HL-60/S4 treated with phorbol 12-myristate 13-acetate at 8.2 ng/mL for 4 days and 3 days (cell line): Measurements from ENCODE around the gene ZNF519.

Experiments
- in situ Hi-C: fragments of 300-500 bp; cut with MboI; formaldehyde crosslinking; loops from 2 replicates; pipeline ENCODE4 v1.15.0; 2022; ENCODE audit warnings: low sequenced_read_pairs

The ZNF519 gene

DNA sequence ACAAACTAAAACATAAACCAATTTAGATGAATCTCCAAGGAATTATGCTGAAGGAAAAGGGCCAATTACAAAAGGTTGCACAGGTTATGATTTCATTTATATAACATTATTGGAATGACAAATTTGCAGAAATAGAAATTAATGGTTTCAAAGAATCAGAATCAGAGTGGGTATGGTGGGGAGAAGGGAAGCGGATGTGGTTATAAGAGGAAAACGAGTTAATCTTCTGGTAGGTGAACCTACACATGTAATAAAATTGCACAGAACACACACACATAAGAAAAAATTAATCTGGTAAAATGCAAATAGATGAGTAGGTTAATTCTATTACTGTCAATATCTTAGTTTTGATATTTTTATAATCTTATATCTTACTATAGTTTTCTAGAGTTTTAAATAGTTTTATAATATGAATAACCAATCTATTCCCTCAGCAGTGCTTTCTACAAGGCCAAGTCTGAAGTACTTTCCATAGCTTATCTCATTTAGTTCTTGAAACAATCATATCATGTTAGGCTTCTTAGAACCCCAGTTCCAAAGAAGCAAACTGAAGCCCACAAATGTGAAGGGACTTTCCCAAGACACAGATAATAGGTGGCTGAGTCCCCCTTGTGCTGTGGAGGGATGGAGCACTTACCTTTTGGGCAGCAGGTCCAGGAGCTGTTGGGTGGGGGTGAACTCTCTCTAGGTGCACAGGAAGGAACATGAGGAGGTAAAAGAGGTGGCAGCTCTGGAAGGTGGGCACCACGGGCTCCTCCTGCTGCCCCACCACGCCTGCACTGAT is 31.5 kb downstream of the ZNF519 start:
- in situ Hi-C loops: no loop called here

DNA sequence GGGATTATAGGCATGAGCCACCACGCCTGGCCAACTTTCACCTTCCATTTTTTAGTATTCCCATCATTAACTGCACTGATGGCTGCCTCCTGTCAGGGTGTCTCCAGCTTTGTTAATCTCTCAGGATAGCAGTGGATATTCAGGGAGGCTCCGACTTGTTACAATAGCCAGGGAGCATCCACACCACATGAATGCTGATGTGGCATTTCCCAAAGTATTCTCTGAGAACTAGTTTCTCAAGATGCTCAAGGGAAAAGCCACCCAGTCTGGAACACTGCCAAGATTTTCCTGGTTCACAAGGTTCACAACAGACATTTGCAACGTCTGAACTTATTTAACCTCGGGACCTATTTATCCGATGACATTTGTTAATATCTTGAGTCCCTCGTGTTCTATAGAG is 33.8 kb downstream of the ZNF519 start:
- in situ Hi-C loops: no loop called here

DNA sequence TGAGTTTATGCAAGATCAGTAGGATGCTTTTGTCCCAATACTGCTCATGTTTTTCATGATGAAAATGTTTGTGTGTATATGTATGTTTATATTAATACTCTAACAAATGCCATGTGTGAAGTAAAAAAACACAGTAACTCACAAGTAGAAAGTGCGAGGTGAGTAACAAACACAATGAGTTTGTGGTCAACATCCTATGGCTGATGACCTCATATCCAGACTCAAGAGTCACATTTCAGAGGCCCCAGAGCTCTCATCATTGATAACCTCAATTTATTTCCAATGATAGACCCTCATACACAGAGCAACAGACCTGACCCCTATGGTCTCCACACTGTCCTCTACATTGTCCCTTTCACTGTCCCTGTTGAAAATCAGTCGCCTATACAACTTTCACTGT is 34.5 kb downstream of the ZNF519 start:
- in situ Hi-C loops: no loop called here

DNA sequence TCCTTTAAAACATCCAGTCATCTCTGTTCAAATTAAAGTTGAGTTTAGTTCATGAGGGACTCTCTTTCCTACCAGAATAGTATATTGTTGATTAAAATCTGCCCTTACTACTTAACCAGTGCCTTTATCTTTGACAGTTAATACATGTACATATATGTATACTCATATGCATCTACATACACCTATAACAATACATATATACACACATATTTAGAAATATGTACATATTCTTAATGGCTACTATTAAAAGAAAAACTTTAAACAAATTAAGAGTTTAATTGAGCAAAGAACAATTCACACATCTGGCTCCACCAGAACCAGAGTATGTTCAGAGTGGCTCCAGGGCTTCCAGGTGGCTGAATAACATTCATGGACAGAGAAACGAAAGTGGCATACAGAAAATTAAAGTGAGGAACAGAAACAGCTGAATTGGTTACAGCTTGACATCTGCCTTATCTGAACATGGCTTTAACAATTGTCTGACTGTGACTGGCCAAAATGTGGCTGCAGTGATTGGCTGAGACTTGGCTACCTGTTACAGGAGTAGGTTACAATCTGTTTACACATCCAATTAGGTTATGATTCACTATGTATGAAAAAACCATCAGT is 38.8 kb downstream of the ZNF519 start:
- in situ Hi-C loops: no loop called here

DNA sequence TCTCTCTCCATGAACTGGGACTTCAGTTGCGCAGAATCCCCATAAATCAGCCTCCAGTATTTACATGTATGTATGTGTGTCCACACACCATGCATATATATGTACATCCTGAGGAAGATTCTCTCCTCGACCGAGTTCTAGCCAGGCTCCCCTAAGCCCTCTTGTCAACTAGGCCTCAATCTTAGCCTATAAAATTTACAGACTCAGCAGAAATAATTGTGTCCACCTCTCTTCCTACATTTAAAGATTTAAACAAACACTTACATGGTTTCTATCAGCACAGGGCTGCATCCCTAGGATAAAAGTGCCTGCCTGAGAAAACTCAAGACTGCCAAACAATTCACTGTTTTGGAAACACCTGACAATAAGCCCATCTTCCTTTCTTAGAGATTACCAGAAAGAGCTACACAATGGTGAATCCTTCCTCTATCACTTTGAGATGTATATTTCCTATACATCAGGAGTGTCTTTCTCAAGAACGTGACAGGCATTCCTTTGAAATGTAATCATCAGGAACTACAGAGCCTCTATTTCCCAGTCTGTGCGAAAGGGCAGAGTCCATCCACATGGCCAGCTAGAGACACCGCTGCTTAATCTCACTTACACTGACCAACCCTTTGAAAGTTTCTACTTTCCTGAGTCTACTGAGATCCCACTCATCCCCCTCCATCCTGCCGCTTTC is 39.5 kb downstream of the ZNF519 start:
- in situ Hi-C loops: no loop called here

DNA sequence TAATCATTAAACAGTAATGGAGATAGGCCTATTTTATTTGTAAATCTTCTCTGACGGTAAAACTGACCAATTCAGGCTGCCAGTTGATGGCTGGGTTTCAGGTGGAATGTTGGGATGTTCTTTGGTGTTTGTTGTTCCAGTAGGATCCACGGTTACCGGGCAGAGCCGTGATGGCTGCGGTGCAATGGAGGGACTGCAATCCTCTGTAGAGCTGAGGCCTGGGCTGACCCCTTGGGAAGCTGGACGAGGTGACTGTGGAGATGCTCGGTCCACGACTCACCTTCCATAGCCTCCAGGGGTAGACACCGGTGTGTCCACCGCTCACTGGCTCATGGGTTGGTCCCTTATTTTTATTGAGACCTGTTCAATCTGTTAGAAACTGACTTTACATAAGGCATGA is 42.5 kb downstream of the ZNF519 start:
- in situ Hi-C loops: no loop called here

DNA sequence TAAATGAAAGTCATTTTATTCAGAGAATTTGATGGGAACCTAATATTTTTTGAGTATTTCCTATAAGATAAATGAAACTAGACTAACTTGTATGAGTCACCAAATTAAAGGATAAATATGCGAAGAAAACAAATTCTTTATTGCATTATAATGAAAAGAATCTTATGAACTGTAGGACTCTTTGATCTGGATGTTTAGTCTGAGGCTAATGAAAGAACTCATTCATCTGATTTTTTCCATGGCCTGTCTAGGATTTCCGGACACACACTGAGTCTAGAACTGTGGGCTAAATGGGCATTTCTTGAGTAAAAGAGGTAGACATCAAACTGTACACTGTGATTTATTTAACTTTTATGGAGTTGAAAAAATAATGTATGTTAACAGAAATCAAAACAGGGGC is 43.0 kb downstream of the ZNF519 start:
- in situ Hi-C loops: no loop called here

DNA sequence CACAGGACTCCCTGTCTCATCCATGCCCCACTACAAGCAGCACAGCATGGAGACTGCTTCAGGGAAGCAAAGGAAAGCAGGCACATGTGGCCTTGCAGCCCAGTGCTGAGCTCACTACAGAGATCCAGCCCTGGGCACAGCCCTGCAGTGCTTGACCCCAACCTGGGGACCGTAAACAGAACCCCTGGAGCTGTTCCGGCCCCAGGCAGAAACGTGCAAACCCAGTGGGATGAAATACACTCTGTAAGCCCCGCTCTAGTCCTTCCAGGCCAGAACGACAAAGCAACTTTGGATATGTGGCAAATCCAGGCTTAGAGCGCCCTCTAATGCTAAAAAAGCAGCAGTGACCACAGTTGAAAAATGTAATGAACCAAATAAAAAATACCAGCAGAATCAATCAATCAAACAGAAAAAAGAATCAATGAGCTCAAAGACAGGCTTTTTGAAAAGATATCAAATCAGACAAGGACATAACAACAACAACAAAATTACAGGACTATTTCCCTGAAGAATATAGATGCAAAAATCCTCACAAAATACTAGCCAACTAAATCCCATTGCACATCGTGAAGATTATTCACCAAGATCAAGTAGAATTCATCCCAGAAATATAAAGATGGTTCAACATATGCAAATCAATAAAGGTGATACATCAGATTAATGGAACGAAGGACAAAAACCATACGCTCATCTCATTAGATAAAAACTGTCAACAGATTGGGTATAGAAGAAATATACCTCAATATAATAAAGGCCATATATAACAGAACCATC is 45.6 kb downstream of the ZNF519 start:
- in situ Hi-C loops: no loop called here

DNA sequence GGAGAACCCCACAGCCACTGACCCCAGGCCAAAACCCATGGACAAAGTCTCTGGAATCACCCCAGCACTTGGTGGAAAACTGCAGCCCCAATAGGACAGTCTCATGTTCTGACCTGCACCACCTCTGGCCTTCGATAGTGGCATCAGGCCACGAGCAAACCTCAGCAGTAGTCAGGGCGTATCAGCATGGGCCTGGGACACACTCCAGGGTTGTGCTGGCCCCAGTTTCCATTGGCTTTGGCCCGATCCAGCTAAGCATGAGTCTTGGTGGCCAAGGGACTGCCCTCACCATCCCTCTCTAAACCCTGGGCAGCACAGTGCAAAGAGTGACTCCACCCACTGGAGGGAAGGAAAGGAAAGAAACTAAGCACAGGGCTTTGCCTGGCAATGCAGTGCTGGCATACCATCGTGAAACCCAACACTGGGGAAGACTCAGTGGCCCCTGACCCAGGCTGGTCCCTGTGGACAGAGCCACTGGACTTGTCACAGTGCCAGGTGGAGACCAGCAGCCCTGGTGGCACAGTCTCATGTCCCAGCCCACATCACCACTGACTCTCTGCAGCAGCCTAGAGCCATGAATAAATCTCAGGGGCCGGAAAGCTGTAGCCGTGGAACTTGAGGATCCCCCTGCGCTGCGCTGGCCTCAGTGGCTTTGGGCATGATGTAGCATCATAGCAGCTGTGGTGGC is 46.3 kb downstream of the ZNF519 start:
- in situ Hi-C loops: no loop called here

DNA sequence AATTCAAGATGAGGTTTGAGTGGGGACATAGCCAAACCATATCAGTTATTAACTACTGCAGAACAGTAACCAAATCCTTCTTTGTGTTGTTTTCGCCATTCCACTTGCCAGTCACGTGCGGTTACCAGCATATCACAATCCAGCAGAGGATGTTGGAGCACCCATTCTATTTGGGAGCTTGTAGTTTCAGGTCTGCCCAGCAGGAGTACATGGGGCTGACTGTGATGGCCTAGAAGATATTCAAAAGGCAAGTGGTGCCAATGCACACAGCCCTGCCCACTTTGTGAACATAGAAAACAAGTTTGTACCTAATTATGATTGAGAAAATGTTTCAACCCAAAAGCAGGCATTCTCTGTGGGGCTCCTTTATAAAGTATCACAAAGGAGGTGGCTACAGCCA is 57.0 kb downstream of the ZNF519 start:
- in situ Hi-C loops: no loop called here

DNA sequence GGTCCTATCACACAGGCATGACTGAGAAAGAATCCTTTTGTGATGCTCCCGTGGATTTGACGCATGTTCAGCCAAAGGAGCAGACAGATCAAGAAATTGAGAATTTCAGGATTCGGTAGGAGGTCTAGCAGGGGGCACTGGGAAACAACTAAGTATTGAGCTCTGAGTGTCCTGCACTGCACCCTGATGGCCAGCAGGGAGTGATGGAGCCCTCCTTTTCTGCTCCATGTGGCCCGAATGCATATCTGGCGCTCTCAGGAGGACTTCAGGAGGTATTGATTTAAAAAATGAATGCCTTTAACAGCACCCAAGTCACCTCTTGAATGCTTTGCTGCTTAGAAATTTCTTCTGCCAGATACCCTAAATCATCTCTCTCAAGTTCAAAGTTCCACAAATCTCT is 58.0 kb downstream of the ZNF519 start:
- in situ Hi-C loops: no loop called here

DNA sequence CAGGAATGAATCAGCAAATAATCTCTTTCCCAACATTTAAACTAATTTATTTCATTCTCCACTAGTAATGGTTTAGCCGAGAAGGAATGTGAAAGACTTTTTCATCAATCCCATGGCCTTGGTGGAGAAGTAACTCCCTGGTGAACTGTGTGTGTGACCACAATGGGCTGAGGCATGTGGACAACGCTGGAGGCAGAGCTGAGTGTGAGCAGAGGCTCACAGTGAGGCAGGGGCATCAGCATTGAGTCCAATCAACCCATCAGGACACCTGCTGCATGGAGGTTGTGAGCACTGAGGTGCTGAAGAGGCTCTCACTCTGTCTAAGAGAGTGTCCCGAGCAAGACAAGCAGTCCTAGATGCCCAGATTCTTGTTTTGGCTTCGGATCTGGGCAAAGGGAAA is 78.6 kb downstream of the ZNF519 start:
- in situ Hi-C loops: no loop called here
